GM10266 (cell line): Measurements from ENCODE around the gene ABCF1.

Source experiments
- DNase-seq: peaks from one replicate; pipeline ENCODE4 v3.0.0; 2012; ENCODE audit errors: extremely low spot score
- CTCF ChIP-seq: IDR thresholded peaks from 2 replicates; pipeline ENCODE4 v1.5.1; 2012; ENCODE audit warnings: mild to moderate bottlenecking, low read depth; ENCODE audit not compliant: control insufficient read depth, insufficient read depth; ENCODE audit errors: missing control alignments

The ABCF1 gene

GRCh38 chr6:30616811-30617564 is 45.7 kb downstream of the ABCF1 start, which contains the start of gene PPP1R10:
PPP1R10 (minus strand) TSS chr6:30617243; CDS start chr6:30609944, 7,299 bp downstream.
- TF ChIP-seq CTCF, result no peak

DNA sequence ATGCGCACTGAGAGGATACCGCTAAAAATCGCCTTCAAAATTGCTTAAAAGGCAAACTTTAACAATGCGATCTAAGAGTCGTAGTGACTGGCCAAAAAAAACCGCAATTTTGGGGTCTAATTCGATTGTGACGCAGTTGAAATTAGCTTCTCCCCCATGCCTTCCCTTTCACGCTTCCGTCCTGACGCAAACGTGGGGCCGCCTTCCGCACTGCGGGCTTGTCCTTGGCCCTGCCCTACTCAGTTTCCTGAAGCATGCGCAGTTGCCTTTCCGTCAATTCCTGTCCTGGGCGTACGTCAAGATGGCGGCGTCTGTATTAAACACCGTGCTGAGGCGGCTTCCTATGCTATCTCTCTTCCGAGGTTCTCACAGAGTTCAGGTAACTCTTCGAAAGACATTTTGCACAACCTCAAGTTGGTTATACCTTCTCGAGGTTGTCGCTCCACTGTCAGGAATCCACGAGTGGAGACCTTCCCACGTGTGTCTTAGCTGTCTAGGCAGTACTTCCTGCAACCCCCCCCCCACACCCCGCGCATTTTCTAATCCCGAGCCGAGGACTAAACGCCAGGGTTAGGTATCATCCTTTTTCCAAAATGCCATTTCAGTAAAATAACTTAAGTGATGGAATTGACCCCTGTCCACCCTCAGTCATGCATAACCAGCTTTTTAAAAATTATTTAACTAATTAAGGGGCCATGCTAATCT is 46.5 kb downstream of the ABCF1 start, which contains the start of gene MRPS18B:
TSS of gene MRPS18B (plus strand) at position 276 of the 705 bp plus-strand sequence. CDS start at position 302, 26 bp downstream.
- TF ChIP-seq CTCF, result no peak
- peak; percentile 87 for DNase-seq

More at GRCh38 chr6:30616811-30617564, 45.7 kb downstream of the ABCF1 start, which contains the start of gene PPP1R10:
- DNase-seq, result peak; percentile 92

- DNase-seq, result no peak
- TF ChIP-seq CTCF, result no peak
These were observed 47.1 kb downstream of the ABCF1 start for GRCh38 chr6:30618270-30618797.

DNA sequence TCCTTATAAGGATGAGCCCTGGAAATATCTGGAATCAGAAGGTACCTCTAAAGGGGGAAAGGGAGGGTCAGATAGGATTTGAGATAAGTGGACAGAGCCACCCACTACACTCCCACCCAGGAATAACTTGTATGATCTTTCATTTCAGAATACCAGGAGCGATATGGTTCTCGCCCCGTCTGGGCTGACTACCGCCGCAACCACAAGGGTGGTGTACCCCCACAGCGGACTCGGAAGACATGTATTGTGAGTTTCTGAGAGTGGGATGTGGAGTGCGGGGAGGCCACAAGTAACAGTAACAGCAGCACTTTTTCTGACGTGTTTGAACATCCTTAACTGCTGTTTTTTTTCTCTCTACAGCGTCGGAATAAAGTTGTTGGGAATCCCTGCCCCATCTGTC is 48.3 kb downstream of the ABCF1 start:
- no peak for DNase-seq
- TF ChIP-seq CTCF, result no peak

DNA sequence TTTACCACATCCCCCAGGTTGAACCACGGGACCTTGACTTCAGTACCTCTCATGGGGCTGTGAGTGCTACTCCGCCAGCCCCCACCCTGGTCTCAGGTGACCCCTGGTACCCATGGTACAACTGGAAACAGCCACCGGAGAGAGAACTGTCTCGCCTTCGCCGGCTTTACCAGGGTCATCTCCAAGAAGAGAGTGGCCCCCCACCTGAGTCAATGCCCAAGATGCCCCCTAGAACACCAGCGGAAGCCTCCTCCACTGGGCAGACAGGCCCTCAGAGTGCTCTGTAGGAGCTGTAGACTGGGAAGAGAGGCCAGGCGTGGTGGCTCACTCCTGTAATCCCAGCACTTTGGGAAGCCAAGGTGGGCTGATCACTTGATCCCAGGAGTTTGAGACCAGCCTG is 54.3 kb downstream of the ABCF1 start:
- no peak for TF ChIP-seq CTCF
- DNase-seq, result no peak

- peak; percentile 84 for DNase-seq
- TF ChIP-seq CTCF, result peak; percentile 32
These were observed 55.5 kb downstream of the ABCF1 start, which contains the start of gene ATAT1 for GRCh38 chr6:30626484-30627366. ATAT1 (plus strand) TSS chr6:30626874.
